NCI-H2171 (cell line): ENCODE measurements around the gene NFATC2.
"Not testable (repeated sequence)": the region's sequence is repeated elsewhere in the genome, so short reads cannot be mapped to it uniquely, and the experiment has no call there.

Source experiments
- DNase-seq: peaks from one replicate; lab custom pipeline; 2025; lab: John Stamatoyannopoulos, UW

NFATC2 gene

DNA sequence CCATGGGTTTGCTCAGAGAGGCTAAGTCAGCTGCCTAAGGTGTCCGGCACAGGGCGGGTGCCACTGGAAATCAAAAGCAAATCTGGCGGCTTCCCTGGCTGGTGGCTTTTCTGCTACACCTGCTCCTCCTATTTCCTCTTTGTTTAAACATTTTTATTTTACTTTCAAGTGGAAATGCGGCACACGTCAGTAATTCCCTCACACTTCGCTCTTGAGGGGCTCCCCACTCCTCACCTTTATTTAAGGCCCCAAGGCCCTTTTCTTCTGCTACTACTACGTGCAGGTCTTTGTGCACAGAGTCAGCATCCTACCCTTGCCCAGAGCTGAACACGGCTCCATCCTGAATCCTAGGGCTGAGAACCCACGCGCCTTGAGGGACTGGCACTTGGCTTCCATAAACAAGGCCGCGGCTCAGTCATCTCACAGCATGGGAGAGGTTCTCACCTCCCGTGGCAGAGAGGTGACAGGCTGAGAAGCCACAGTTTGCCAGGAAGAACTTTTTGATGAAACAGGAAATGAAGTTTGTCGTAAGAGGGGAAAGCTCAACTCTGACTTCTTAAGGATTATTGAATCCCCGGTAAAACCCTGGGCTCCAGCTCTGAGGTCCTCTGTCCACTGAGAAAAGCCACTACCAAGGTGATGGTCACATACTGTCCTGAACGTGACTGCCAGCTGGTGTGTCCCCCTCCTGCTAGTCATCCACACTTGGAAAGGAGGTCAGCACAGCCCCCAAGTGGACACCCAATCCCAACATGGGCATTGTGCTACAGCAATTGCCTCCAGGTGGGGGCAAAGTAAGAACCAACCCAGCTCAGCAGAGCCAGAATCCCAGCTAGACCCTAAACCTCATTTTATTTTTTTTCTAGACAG, 48.0 kb downstream of the NFATC2 start:
- DNase-seq = no peak

DNA sequence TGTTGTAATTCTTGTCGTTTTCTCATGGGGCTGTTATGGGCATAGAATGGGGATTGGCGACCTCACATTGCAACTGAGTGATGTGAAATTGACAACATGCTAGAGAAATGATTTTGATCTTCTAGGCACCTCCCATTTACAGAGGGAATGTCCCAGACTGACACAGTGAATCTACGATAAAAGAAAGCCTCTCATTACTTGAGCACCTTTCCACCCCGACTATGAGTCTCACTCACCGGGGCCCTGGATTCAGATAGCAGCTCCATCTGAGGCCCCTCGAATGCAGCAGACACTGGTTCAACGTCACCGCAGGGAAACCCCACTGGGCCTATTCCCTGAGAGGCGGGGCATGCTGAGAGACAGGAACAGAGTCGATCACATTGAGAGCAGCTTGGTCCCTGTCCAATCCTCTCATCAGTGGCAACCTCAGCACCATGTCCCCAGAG, 49.1 kb downstream of the NFATC2 start:
- DNase-seq = no peak

- DNase-seq = no peak
Measured at GRCh38 chr20:51492167-51493092, 50.1 kb downstream of the NFATC2 start.

GRCh38 chr20:51491393-51491792, 51.1 kb downstream of the NFATC2 start:
- no peak for DNase-seq

DNA sequence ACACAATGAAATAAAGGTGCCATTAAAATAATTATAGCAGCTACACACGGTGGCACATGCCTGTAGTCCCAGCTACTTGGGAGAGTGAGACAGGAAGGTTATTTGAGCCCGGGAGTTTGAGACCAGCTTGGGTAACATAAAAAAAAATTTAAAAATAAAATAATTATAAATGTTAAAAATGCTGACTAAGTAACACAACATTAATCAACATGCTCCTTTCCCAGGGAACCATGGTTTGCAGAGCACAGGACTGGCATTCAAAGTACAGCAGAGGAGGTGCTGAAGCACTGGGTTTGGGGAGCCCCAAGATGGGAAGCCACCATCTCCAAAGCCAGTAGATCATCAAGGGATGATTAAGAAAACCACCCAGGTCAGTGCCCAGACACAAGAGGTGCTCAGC, 51.9 kb downstream of the NFATC2 start:
- DNase-seq = no peak

GRCh38 chr20:51489611-51490010, 52.9 kb downstream of the NFATC2 start:
- DNase-seq = no peak

GRCh38 chr20:51488331-51488730, 54.2 kb downstream of the NFATC2 start:
- no peak for DNase-seq

DNA sequence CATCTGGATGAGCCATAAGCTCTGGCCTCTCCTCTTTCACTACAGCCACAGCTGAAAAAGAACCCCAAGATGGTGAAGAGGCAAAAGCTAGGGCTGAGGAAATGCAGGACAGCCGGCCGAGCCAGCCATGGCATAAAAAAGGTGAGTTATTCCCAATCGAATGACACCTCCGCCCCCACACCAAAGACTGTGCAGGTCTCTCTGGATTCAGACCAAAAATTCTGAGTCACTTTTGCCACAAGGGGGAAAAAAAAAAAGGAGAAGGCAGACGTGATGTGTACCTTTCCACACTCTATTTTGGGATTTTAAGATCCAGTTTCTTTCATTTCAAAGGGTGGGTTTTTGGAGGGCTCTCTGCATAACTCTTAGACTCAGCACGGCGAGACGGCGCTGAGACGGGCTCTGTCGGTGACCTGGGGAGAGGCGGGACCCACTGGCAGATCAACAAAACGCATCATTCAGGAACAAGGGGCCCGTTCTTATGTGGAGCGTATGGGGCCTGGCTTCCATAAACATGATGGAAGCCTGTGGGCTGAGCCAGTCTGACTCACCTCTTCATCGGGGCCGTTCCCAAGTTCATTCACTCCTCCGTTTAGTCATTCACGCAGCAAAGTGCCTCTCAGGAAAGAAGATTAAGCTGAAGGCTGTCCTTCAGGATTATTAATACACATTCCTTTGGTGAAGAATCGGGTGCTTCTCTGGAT, 54.8 kb downstream of the NFATC2 start:
- DNase-seq = no peak

GRCh38 chr20:51487076-51487475, 55.4 kb downstream of the NFATC2 start:
- DNase-seq = no peak

DNA sequence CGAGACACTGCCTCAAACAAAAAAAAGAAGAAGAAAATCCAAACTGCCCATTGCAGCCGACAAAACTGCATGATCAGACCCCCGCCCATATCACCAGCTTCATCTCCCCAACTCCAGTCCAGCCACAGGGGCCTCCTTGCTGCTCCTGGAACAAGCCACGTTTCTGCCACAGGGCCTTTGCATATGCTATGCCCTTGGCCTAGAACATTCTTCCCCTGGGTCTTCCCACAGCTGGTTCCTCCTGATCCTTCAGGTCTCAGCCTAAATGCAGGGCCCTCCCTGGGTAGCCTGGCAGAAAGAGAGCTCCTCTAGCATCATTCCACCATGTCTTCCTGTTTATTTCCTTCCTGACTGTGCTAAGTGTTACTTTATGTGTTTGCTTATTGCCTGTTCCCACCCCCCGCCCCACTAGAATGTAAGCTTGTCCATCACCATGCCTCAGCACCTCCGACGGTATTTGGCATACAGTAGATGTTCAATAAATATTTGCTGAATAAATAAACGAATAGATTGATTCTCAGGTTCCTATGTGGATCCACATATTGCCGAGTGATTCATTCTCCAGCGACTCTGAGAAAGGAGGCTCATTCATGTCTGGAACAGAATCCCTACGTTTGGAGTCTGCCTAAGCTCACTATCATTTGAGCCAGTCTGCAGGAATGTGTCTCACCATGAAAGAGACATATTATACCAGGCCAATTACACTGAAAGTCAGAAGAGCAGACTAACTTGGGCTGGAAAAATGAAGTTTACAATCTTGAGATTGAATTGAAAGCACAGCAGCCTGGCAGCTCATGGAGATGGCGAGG, 56.1 kb downstream of the NFATC2 start:
- no peak for DNase-seq

DNA sequence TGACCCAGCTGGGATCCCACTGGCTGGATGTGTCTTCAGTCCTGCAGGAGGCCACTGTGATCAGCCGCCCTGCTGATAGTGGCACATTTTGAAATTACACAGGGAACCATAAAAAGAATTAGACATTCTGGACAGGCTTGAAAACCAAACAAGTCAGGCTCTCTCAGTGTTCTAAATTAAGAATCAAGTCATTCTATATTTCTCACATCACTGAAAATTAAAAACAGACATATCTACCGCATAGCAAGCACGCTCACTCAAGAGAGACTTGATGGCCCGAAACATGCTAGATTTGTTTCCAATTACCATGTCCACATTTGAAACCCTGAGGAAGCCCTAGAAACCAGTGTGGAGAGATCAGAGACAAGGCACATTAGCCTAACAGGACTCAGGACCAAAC, 57.7 kb downstream of the NFATC2 start:
- DNase-seq = no peak

DNA sequence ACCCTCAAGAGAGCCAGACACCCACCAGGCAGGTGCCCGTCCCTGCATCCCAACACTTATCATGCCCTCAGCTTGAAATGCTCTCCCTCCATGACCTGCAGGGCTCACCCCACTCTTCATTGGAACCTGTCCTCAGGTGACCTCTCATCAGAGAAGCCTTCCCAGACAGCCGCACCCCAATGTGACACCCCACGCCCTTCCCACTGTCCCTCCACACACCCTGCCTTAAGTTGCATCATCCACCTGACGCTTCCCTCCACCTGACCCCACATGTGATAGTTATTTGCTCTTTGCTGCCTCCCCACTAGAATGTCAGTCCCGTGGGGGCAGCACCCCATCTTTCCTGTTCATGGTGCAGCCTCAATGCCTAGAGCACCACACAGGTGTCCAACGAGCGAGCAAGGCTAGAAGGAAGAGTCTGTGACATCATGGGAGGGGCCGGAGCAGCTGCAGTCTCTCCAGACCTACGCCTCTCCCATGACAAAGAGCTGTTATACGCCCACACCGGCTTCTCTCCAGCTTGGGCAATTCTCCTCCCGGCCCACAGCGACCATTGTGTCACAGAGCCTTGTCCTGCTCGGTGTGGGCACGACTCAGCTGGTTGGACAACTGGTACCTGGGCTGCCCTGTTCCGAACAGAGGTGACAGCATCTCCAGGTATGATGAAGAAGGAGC, 58.2 kb downstream of the NFATC2 start:
- DNase-seq = no peak

- DNase-seq = no peak
Measured at GRCh38 chr20:51482836-51483473, 59.6 kb downstream of the NFATC2 start.

DNA sequence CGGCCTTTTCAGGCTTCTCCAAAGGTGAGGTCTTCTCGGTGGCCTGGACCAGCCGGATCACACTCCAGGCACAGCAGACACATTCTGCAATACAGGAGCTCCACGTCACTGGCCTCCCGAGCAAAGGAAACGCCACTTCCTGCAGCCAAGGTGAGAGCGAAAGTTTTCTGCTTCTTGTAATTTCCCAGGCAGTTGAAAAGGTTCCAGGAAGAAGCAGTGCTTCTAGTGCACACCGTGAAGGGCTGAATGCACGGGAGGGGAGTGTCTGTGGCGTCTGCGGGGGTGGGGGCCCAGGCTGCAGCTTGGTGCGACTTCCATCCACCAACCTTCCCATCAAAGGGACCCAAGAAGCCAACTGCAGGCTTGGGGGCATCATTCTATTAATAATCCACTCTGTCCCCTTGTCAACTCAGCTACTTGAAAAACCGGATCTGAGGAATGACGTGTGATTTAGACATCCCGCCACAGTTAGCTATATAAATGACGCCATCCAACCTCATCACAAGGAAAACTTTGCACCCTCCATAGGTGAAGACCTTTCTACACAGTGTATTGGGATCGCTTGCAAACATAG, 61.1 kb downstream of the NFATC2 start:
- no peak for DNase-seq

GRCh38 chr20:51480507-51481270, 61.8 kb downstream of the NFATC2 start:
- DNase-seq = no peak

GRCh38 chr20:51476106-51476505, 66.4 kb downstream of the NFATC2 start:
- DNase-seq = not testable (repeated sequence)

DNA sequence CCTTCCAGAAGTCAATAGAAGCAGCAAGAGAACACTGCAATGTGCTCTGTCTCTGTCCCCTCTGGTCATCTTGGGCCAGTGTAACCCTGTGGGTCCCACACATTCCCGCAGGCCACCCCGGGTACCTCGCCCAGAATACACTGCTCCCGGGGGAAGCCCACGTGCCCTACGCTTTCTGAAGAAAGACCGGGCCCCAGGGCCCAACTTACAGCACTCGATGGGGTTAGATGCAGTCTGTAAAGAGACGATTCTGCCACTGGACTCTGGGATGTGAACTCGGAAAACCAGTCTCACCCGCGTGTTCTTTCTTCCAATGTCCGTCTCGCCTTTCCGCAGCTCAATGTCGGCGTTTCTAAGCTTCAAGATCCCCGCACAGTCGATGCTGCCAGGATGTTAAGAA, 68.7 kb downstream of the NFATC2 start:
- no peak for DNase-seq

DNA sequence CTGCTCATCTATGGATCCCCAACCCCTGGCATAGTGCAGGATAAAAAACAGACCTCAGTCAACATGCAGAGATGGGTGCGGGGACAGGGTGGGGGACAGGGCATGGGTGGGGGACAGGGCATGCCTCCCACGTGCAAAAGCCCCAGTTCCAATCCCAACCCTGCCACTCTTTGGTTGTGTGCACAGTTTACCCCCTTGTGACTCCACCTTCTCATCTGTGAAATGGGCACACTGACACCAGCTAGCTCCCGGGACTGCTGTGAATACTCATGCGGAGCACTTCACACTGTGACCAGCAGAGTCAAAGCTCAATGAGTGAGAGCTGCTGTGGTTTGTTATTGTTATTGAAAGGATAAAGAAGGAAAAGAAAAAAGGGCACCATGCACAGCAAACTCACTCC, 69.3 kb downstream of the NFATC2 start:
- no peak for DNase-seq

GRCh38 chr20:51470907-51471411, 71.6 kb downstream of the NFATC2 start:
- DNase-seq = no peak
